ENCODE results near the gene WRAP53.

The WRAP53 gene

DNA sequence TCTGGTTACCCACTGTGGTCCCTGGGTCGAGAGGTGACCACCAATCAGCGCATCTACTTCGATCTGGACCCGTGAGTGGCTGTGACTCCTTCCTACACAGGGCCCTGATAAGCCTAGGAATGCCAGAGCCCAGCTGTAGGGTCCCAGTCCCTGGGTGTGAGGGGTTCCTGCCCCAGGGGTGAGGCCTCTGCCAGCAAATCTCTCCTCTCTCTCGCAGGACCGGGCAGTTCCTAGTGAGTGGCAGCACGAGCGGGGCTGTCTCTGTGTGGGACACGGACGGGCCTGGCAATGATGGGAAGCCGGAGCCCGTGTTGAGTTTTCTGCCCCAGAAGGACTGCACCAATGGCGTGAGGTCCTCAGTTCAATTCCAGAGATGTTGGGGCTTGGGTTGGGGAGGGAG is 14.5 kb downstream of the WRAP53 start:
- POLR2A ChIA-PET = interaction anchor here (1.3 kb wide), 1 partner anchor 17 kb away, joined by 3 read pairs; no protein-coding TSS in a partner anchor
- H3K4me3 ChIP-seq (ENCODE audit: control insufficient read depth in 1 of 7, extremely low read depth in 1 of 7, insufficient read depth in 4 of 7, low read depth in 2 of 7, low read length in 6 of 7) = no peak overlapping the region
- H3K4me1 ChIP-seq (ENCODE audit: control extremely low read depth in 1 of 4, control insufficient read depth in 4 of 4, insufficient read depth in 4 of 4, low read length in 3 of 4) = peaks cover 0 to 25% (median 12%) of the 10 kb centered on the region in 4 experiments
- H3K27me3 ChIP-seq (replicated peaks in 2 of 5; ENCODE audit: control insufficient read depth in 4 of 5, insufficient read depth in 5 of 5, low read length in 4 of 5) = peaks cover 0 to 47% (median 27%) of the 10 kb centered on the region in 5 experiments
- over 99% methylated on average over 12 of the region's 13 CpGs for WGBS (ENCODE audit: insufficient coverage)
- peaks cover 0 to 23% (median 16%) of the 10 kb centered on the region in 4 experiments for H3K36me3 ChIP-seq (ENCODE audit: control insufficient read depth in 4 of 4, insufficient read depth in 4 of 4, low read length in 3 of 4)
- no peak for DNase-seq
- CTCF ChIA-PET = interaction anchor here (1.1 to 1.9 kb wide), 2 partner anchors 15 to 40 kb away, joined by 4 to 12 read pairs; partner anchors contain the start of genes TP53 and WRAP53
- H3K27ac ChIP-seq (ENCODE audit: insufficient read depth in 1 of 2, low read depth in 1 of 2, low read length in 2 of 2, poor library complexity in 1 of 2, severe bottlenecking in 2 of 2) = no peak overlapping the region
- H3K9me3 ChIP-seq (ENCODE audit: control extremely low read depth in 1 of 5, control insufficient read depth in 4 of 5, insufficient read depth in 2 of 5, low read depth in 1 of 5, low read length in 4 of 5) = no peaks in the 10 kb centered on the region

DNA sequence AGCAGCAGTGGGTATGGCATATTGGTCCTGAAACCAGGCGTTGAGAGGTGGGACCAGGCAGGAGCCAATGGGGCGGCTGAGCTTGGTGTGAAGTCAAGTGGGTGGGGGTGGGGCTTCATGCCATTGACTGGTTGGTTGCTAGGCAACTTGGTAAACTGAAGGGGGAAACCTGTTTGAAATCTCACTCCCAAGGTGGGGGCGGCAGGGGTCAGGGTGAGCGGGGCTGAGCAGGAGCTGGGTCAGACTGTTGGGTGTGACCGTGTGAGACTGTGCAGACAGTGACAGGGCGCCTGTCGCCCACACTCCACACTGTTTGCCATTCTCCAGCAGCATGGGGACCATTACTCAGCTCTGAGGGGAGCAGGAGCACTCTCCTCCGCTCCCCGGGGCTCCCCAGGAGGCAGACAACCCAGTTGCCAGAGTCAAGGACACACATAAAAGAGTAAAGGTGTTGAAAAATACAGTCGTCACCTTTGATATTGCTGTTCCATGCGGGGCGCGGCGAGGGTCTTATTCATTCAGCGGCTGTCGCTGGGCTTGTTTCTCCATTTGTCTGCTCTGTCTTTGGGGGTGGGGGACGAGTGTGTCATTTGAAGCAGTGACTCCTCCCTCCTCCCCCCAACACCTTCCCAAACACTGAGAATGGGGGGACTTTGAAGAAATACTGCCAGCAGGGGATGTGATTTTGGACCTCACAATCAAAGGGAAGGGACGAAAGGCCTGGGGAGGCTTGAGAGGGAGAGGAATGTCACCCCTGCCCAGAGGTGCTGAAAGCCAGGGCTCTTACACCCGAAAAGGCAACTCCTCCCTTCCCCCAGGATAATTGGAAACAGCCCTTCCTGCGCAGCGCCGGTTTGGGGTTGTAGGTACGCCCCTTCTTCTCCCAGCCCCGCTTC is 15.6 kb downstream of the WRAP53 start:
- Histone ChIP-seq H3K27ac (ENCODE audit: insufficient read depth in 1 of 2, low read depth in 1 of 2, low read length in 2 of 2, poor library complexity in 1 of 2, severe bottlenecking in 2 of 2) (no peak overlapping the region), H3K4me1 (ENCODE audit: control extremely low read depth in 1 of 4, control insufficient read depth in 4 of 4, insufficient read depth in 4 of 4, low read length in 3 of 4) (peaks cover 0 to 25% (median 12%) of the 10 kb centered on the region in 4 experiments), H3K36me3 (ENCODE audit: control insufficient read depth in 4 of 4, insufficient read depth in 4 of 4, low read length in 3 of 4) (peaks cover 0 to 23% (median 16%) of the 10 kb centered on the region in 4 experiments), H3K9me3 (ENCODE audit: control extremely low read depth in 1 of 5, control insufficient read depth in 4 of 5, insufficient read depth in 2 of 5, low read depth in 1 of 5, low read length in 4 of 5) (no peaks in the 10 kb centered on the region), H3K27me3 (replicated peaks in 2 of 5; ENCODE audit: control insufficient read depth in 4 of 5, insufficient read depth in 5 of 5, low read length in 4 of 5) (peaks cover 0 to 47% (median 27%) of the 10 kb centered on the region in 5 experiments), H3K4me3 (ENCODE audit: control insufficient read depth in 1 of 7, extremely low read depth in 1 of 7, insufficient read depth in 4 of 7, low read depth in 2 of 7, low read length in 6 of 7) (peak overlapping the region in 1 of 7 experiments; percentile 5)
- DNase-seq = peak; percentile 43 to 78 (median 66)
- 54% methylated on average over 12 of the region's 24 CpGs for WGBS (ENCODE audit: insufficient coverage)
- POLR2A ChIA-PET = interaction anchor here (1.3 kb wide), 1 partner anchor 18 kb away, joined by 3 read pairs; no protein-coding TSS in a partner anchor
- CTCF ChIA-PET = interaction anchor here (0.8 to 1.9 kb wide), 3 partner anchors 9 to 39 kb away, joined by 4 to 12 read pairs (median 5); partner anchors contain the start of genes TP53 and WRAP53

DNA sequence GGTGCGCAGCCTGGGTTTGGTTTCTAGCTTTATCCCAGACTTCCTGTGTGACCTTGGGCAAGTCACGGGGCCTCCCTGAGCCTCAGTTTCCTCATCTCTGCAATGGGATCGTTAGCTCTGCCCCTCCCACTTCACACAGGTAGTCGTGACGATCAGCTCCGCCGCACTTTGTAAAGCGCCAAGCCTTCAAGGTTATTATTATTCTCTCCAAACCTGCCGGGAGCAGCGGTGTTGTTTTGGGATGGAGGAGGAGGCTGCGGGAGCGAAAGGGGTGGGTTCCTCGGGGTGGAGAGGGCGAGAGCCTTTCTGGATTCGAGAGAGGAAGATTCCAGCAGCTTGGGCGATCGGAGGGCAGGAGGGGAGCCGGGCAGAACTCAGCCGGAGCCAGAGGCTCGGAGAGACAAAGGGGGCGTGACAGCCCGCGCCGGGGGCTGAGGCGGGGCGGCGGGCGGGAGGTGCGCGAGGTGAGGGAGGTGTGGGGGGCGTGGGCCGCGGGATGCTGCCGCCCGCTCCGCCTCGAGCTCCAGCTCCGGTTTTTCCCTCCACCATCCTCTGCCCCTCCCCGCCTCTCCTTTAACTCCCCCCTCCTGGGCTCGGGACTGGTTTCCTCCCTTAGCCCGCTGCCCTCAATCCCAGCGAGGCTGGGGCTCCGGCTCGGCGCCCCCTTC is 16.5 kb downstream of the WRAP53 start, which contains the start of gene EFNB3:
EFNB3 (plus strand) TSS at position 602 of the 668 bp plus-strand sequence. CDS start 397 bp downstream, outside the sequence.
- CTCF ChIA-PET = interaction anchor here (1.8 to 1.9 kb wide), 2 partner anchors 9 to 18 kb away, joined by 5 to 7 read pairs; partner anchors contain the start of gene TP53
- H3K4me3 ChIP-seq (ENCODE audit: control insufficient read depth in 1 of 7, extremely low read depth in 1 of 7, insufficient read depth in 4 of 7, low read depth in 2 of 7, low read length in 6 of 7) = peak within 1 kb of the TSS in 6 of 7 experiments; percentile 3 to 66 (median 46)
- DNase-seq = peak in 2 of 3 donors; percentile 44 to 53
- POLR2A ChIA-PET = interaction anchor here (2.0 kb wide), 1 partner anchor 18 kb away, joined by 6 read pairs; no protein-coding TSS in a partner anchor
- H3K27ac ChIP-seq (ENCODE audit: insufficient read depth in 1 of 2, low read depth in 1 of 2, low read length in 2 of 2, poor library complexity in 1 of 2, severe bottlenecking in 2 of 2) = no peak within 1 kb of the TSS
- H3K4me1 ChIP-seq (ENCODE audit: control extremely low read depth in 1 of 4, control insufficient read depth in 4 of 4, insufficient read depth in 4 of 4, low read length in 3 of 4) = peaks cover 0 to 25% (median 12%) of the 10 kb centered on the region in 4 experiments
- 2% methylated on average over 28 of the region's 45 CpGs for WGBS (ENCODE audit: insufficient coverage)
- H3K36me3 ChIP-seq (ENCODE audit: control insufficient read depth in 4 of 4, insufficient read depth in 4 of 4, low read length in 3 of 4) = peaks cover 0 to 23% (median 16%) of the 10 kb centered on the region in 4 experiments
- H3K9me3 ChIP-seq (ENCODE audit: control extremely low read depth in 1 of 5, control insufficient read depth in 4 of 5, insufficient read depth in 2 of 5, low read depth in 1 of 5, low read length in 4 of 5) = no peaks in the 10 kb centered on the region
- H3K27me3 ChIP-seq (replicated peaks in 2 of 5; ENCODE audit: control insufficient read depth in 4 of 5, insufficient read depth in 5 of 5, low read length in 4 of 5) = peaks cover 0 to 47% (median 27%) of the 10 kb centered on the region in 5 experiments

DNA sequence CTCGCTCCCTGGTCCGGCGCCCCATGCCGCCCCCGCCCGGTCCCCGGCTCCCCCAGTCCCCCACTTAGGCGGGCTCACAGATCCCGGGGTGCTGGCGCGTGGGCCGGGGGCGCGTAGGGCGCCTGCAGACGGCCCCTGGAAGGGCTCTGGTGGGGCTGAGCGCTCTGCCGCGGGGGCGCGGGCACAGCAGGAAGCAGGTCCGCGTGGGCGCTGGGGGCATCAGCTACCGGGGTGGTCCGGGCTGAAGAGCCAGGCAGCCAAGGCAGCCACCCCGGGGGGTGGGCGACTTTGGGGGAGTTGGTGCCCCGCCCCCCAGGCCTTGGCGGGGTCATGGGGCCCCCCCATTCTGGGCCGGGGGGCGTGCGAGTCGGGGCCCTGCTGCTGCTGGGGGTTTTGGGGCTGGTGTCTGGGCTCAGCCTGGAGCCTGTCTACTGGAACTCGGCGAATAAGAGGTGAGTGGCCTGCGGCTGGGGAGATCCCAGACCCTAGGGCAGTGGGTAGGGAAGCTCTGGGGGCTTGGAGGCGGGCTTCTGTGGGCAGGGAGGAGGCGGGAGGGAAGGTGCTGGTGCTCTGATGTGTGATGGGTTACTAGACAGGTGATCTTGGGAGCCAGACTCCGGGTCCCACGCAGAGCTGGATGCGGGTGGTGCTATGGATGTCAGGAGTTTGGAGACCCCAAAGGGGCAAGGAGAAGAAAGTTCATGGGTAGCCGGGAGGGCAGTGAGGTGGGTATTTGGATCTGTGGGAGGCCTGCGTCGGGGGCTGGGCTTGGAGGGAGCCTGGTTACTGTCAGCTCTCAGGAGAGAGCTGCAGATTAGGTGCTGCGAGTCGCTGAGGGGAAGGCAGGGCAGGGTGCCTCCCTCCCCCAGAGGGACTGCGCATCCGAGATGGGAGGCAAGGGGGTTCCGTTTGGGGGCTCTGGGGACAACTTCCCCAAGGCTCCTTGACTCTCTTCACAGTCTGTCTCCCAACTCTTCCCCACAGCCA is 17.3 kb downstream of the WRAP53 start:
- Histone ChIP-seq H3K27ac (ENCODE audit: insufficient read depth in 1 of 2, low read depth in 1 of 2, low read length in 2 of 2, poor library complexity in 1 of 2, severe bottlenecking in 2 of 2) (no peak overlapping the region), H3K4me1 (ENCODE audit: control extremely low read depth in 1 of 4, control insufficient read depth in 4 of 4, insufficient read depth in 4 of 4, low read length in 3 of 4) (peaks cover 0 to 25% (median 15%) of the 10 kb centered on the region in 4 experiments), H3K9me3 (ENCODE audit: control extremely low read depth in 1 of 5, control insufficient read depth in 4 of 5, insufficient read depth in 2 of 5, low read depth in 1 of 5, low read length in 4 of 5) (no peaks in the 10 kb centered on the region), H3K27me3 (replicated peaks in 2 of 5; ENCODE audit: control insufficient read depth in 4 of 5, insufficient read depth in 5 of 5, low read length in 4 of 5) (peaks cover 0 to 47% (median 27%) of the 10 kb centered on the region in 5 experiments), H3K4me3 (ENCODE audit: control insufficient read depth in 1 of 7, extremely low read depth in 1 of 7, insufficient read depth in 4 of 7, low read depth in 2 of 7, low read length in 6 of 7) (peak overlapping the region in 4 of 7 experiments; percentile 28 to 66 (median 60)), H3K36me3 (ENCODE audit: control insufficient read depth in 4 of 4, insufficient read depth in 4 of 4, low read length in 3 of 4) (peaks cover 0 to 23% (median 14%) of the 10 kb centered on the region in 4 experiments)
- DNase-seq = peak in 2 of 3 donors; percentile 43 to 49
- POLR2A ChIA-PET = interaction anchor here (2.0 kb wide), 1 partner anchor 19 kb away, joined by 6 read pairs; no protein-coding TSS in a partner anchor
- 7% methylated on average over 27 of the region's 50 CpGs for WGBS (ENCODE audit: insufficient coverage)
- CTCF ChIA-PET = interaction anchor here (0.7 to 2.2 kb wide), 5 partner anchors 9 to 74 kb away, joined by 3 to 13 read pairs (median 5); partner anchors contain the start of genes TP53 and WRAP53

DNA sequence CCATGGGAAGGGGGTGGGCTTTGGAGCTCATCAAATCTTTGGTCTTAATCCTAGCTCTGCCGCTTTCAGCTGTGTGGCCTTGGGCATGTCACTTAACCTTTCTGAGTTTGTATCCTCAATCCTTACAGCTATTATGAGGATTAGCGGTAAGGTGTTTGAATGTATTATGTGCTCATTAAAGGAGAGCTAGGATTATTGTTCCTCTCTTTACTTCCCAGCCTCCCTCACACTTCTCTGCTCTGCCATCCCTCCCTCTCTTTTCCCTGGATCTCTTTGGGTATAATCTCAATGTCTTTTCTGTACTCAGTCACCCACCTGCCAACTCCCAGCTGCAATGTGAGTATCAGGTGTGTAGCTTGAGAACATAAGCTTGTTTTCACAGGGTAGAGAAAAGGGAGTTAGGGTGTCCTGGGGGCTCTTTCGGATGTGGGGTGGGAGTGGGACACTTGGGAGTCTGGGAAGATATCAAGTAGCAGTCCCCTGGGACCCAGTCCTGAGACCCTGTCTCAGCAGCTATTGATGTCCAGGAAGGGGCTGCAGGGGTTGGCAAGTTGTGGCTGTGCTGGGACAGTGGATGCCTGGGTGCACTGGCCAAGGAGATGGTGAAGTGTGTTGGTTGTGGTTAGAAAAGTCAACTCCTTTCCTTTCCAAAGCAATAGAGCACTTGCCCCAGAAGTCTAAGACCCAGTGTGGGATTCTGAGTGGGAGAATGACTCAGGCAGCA is 18.5 kb downstream of the WRAP53 start:
- ChIA-PET CTCF (interaction anchor here (1.3 to 2.2 kb wide), 4 partner anchors 7 to 75 kb away, joined by 3 to 13 read pairs (median 6); partner anchors contain the start of genes DNAH2 and WRAP53), POLR2A (interaction anchor here (2.0 kb wide), 1 partner anchor 20 kb away, joined by 6 read pairs; no protein-coding TSS in a partner anchor)
- H3K4me3 ChIP-seq (ENCODE audit: control insufficient read depth in 1 of 7, extremely low read depth in 1 of 7, insufficient read depth in 4 of 7, low read depth in 2 of 7, low read length in 6 of 7) = no peak overlapping the region
- H3K27ac ChIP-seq (ENCODE audit: insufficient read depth in 1 of 2, low read depth in 1 of 2, low read length in 2 of 2, poor library complexity in 1 of 2, severe bottlenecking in 2 of 2) = no peak overlapping the region
- H3K9me3 ChIP-seq (ENCODE audit: control extremely low read depth in 1 of 5, control insufficient read depth in 4 of 5, insufficient read depth in 2 of 5, low read depth in 1 of 5, low read length in 4 of 5) = no peaks in the 10 kb centered on the region
- H3K4me1 ChIP-seq (ENCODE audit: control extremely low read depth in 1 of 4, control insufficient read depth in 4 of 4, insufficient read depth in 4 of 4, low read length in 3 of 4) = peaks cover 0 to 25% (median 20%) of the 10 kb centered on the region in 4 experiments
- H3K36me3 ChIP-seq (ENCODE audit: control insufficient read depth in 4 of 4, insufficient read depth in 4 of 4, low read length in 3 of 4) = peaks cover 0 to 14% (median 6%) of the 10 kb centered on the region in 4 experiments
- WGBS (ENCODE audit: insufficient coverage) = 100% methylated on average over 1 of the region's 3 CpGs
- no peak for DNase-seq
- peaks cover 0 to 53% (median 27%) of the 10 kb centered on the region in 5 experiments for H3K27me3 ChIP-seq (replicated peaks in 2 of 5; ENCODE audit: control insufficient read depth in 4 of 5, insufficient read depth in 5 of 5, low read length in 4 of 5)
